Tibial nerve (tissue), 4 donors: ENCODE measurements around the gene SP3. TPM values are rescaled to one million over a fixed set of nuclear protein-coding genes. Genes with fewer than 3 reads are reported as not detected.

Experiments used
- DNase-seq, 2 donors: peaks; one replicate each; pipeline ENCODE4 v3.0.0-alpha.2; 2019; ENCODE audit warnings: low spot score in 2 of 2
- H3K27ac ChIP-seq, 4 donors: fragments of 200-600 bp; sonication (generic) in 3 of 4; one replicate each; pipeline ENCODE4 v1.5.1; 2017 to 2019; ENCODE audit warnings: mild to moderate bottlenecking in 1 of 4
- H3K27me3 ChIP-seq, 2 donors: fragments of 200-600 bp; sonication (generic) in 1 of 2; one replicate each; pipeline versions ENCODE4 v1.5.1 to v1.6.0; 2017 to 2019
- H3K36me3 ChIP-seq, 3 donors: fragments of 200-600 bp; sonication (generic); one replicate each; pipeline ENCODE4 v1.5.1; 2018 to 2019
- H3K4me1 ChIP-seq, 4 donors: fragments of 200-600 bp; sonication (generic) in 3 of 4; one replicate each; pipeline ENCODE4 v1.5.1; 2017 to 2019
- H3K4me3 ChIP-seq, 4 donors: fragments of 200-600 bp; sonication (generic) in 3 of 4; one replicate each; pipeline ENCODE4 v1.5.1; 2017 to 2019; ENCODE audit warnings: mild to moderate bottlenecking in 1 of 4, moderate library complexity in 1 of 4
- H3K9me3 ChIP-seq, 4 donors: fragments of 200-600 bp; sonication (generic) in 3 of 4; one replicate each; pipeline ENCODE4 v1.5.1; 2017 to 2019
- EP300 ChIP-seq, 2 donors: sonication (generic); formaldehyde crosslinking; IDR thresholded peaks; one replicate each; pipeline ENCODE4 v1.6.1; 2017; ENCODE audit warnings: antibody characterized with exemption in 2 of 2, mild to moderate bottlenecking in 1 of 2
- POLR2A ChIP-seq, 2 donors: fragments of 450-650 bp; IDR thresholded peaks; one replicate each; pipeline ENCODE4 v1.6.1; 2017; ENCODE audit warnings: antibody characterized with exemption in 2 of 2, mild to moderate bottlenecking in 2 of 2, moderate library complexity in 2 of 2
- WGBS, 2 donors: methylation state at CpG; one replicate each; pipeline ENCODE4 v1.1.5; 2018; 5-methylcytosine and 5-hydroxymethylcytosine counted together
- total RNA-seq, 4 donors: library from RNA; depleted of rRNA; stranded (reverse); fragments of >200 nt; gene quantifications; one replicate each; pipeline ENCODE4 v1.1.0, GENCODE V29; 2016
- TF ChIP-seq, protein P1 (sequence below), 5 experiments: fragments of 200-600 bp in 3 of 5; fragments of 450-650 bp in 2 of 5; sonication (generic) in 3 of 5; IDR thresholded peaks; one replicate each; pipeline ENCODE4 v1.5.1; 2016 to 2019; ENCODE audit warnings: antibody characterized with exemption in 5 of 5, mild to moderate bottlenecking in 3 of 5, moderate library complexity in 2 of 5

The SP3 gene
- total RNA-seq, 4 donors from 2014 or later = 72.5 to 152 (median 128) TPM

GRCh38 chr2:173942861-173943523 lies 22.2 kb downstream of the SP3 start:
- Histone ChIP-seq H3K4me3 (no peak overlapping the region), H3K9me3 (no peaks in the 10 kb centered on the region), H3K27me3 (no peaks in the 10 kb centered on the region), H3K27ac (no peak overlapping the region), H3K36me3 (no peaks in the 10 kb centered on the region), H3K4me1 (peaks cover 0 to 96% (median 34%) of the 10 kb centered on the region in 4 donors)
- TF ChIP-seq EP300 (IDR thresholded peaks at IDR 0.05) (no peak), POLR2A (IDR thresholded peaks at IDR 0.05) (no peak)
- WGBS, 2 donors = 91 to 95% methylated on average over 3 of the region's 3 CpGs
- DNase-seq = no peak

GRCh38 chr2:173941567-173941966 lies 23.6 kb downstream of the SP3 start:
- no peaks in the 10 kb centered on the region for H3K36me3 ChIP-seq
- H3K4me3 ChIP-seq = no peak overlapping the region
- H3K9me3 ChIP-seq = no peaks in the 10 kb centered on the region
- no peak for TF ChIP-seq POLR2A (IDR thresholded peaks at IDR 0.05)
- TF ChIP-seq EP300 (IDR thresholded peaks at IDR 0.05) = no peak
- TF ChIP-seq, protein P1, sequence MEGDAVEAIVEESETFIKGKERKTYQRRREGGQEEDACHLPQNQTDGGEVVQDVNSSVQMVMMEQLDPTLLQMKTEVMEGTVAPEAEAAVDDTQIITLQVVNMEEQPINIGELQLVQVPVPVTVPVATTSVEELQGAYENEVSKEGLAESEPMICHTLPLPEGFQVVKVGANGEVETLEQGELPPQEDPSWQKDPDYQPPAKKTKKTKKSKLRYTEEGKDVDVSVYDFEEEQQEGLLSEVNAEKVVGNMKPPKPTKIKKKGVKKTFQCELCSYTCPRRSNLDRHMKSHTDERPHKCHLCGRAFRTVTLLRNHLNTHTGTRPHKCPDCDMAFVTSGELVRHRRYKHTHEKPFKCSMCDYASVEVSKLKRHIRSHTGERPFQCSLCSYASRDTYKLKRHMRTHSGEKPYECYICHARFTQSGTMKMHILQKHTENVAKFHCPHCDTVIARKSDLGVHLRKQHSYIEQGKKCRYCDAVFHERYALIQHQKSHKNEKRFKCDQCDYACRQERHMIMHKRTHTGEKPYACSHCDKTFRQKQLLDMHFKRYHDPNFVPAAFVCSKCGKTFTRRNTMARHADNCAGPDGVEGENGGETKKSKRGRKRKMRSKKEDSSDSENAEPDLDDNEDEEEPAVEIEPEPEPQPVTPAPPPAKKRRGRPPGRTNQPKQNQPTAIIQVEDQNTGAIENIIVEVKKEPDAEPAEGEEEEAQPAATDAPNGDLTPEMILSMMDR (IDR thresholded peaks at IDR 0.05) = no peak
- 69 to 76% methylated on average over 1 of the region's 1 CpG for WGBS, 2 donors
- no peaks in the 10 kb centered on the region for H3K27me3 ChIP-seq
- peaks cover 0 to 97% (median 36%) of the 10 kb centered on the region in 4 donors for H3K4me1 ChIP-seq
- no peak for DNase-seq
- H3K27ac ChIP-seq = no peak overlapping the region

GRCh38 chr2:173940208-173941020 lies 24.8 kb downstream of the SP3 start:
- Histone ChIP-seq H3K36me3 (no peaks in the 10 kb centered on the region), H3K27me3 (no peaks in the 10 kb centered on the region), H3K27ac (no peak overlapping the region), H3K4me1 (peaks cover 0 to 98% (median 36%) of the 10 kb centered on the region in 4 donors), H3K9me3 (no peaks in the 10 kb centered on the region), H3K4me3 (no peak overlapping the region)
- TF ChIP-seq EP300 (IDR thresholded peaks at IDR 0.05) = no peak
- no peak for TF ChIP-seq POLR2A (IDR thresholded peaks at IDR 0.05)
- TF ChIP-seq, protein P1 (IDR thresholded peaks at IDR 0.05) = no peak
- WGBS, 2 donors = 93 to 98% methylated on average over 5 of the region's 5 CpGs
- DNase-seq = no peak

- H3K4me3 ChIP-seq = no peak overlapping the region
- DNase-seq = no peak
- no peak for TF ChIP-seq POLR2A (IDR thresholded peaks at IDR 0.05)
- no peak for TF ChIP-seq EP300 (IDR thresholded peaks at IDR 0.05)
- TF ChIP-seq, protein P1 (IDR thresholded peaks at IDR 0.05) = no peak
- H3K4me1 ChIP-seq = peaks cover 0 to 88% (median 33%) of the 10 kb centered on the region in 4 donors
- H3K27me3 ChIP-seq = no peaks in the 10 kb centered on the region
- H3K36me3 ChIP-seq = no peaks in the 10 kb centered on the region
- H3K9me3 ChIP-seq = no peaks in the 10 kb centered on the region
- WGBS, 2 donors = 94 to 95% methylated on average over 2 of the region's 2 CpGs
- no peak overlapping the region for H3K27ac ChIP-seq
Observed at GRCh38 chr2:173938700-173939384, 26.3 kb downstream of the SP3 start.

DNA sequence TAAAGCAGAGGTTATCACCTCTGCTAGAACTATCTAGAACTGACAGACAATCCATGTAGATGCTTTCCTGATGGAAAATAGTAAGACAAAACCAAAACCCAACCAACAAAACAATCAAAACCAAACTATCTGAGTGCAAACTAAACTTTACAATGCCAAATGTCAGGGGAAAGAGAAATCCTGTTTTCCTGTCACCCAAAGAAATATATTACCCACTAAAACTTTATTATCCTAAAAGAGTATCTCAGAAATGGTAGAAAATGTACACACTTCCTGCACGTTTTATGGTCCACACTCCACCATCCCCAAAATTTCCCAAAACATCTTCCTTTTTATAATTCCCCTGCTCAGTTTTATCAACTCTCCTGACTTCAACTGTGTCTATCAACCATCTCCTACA lies 29.9 kb downstream of the SP3 start:
- WGBS, 2 donors = 48 to 80% methylated on average over 1 of the region's 1 CpG
- TF ChIP-seq POLR2A (IDR thresholded peaks at IDR 0.05) = no peak
- no peak for TF ChIP-seq EP300 (IDR thresholded peaks at IDR 0.05)
- TF ChIP-seq, protein P1 (IDR thresholded peaks at IDR 0.05) = no peak
- DNase-seq = no peak
- no peak overlapping the region for H3K4me3 ChIP-seq
- no peak overlapping the region for H3K27ac ChIP-seq
- H3K36me3 ChIP-seq = peaks cover 0 to 19% (median 0%) of the 10 kb centered on the region in 3 donors
- H3K27me3 ChIP-seq = no peaks in the 10 kb centered on the region
- H3K9me3 ChIP-seq = no peaks in the 10 kb centered on the region
- peaks cover 0 to 55% (median 13%) of the 10 kb centered on the region in 4 donors for H3K4me1 ChIP-seq
